ENCODE results near the gene CHID1. TPM values are rescaled to one million over a fixed set of nuclear protein-coding genes. Genes with fewer than 3 reads are reported as not detected.
A peak's percentile ranks its signal among the peaks of the same experiment; 100 is the strongest.

The CHID1 gene
- total and polyA plus RNA-seq, 2 experiments from 2014 or later, result 54.1 to 67.3 TPM

DNA sequence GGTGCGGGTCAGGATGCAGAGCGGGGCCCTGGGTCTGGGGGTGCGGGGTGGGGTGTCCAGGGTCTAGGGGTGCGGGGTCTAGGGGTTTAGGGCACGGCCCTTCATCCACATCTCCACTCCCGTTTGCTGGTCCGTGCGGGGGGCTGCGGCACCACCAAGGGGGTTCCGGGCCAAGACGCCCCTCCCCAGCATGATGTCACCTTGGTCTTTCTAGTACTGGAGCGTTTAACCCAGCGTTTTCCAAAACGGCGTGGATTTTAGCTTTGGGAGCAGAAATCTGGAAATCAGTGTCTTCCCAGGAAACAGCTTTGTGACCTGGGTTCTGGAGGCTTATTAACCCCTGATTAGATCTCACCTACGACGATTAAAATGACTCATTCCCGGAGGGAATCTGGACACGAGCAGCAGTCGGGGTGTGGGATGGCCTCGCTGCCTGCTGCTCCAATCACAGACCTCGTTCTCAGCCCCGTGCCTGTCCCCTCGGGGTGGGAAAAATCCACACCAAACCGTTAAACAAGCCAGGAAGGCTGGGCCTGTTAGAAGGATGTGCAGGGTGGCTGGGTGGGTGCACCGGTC, 15.8 kb upstream of the CHID1 start (continued):
- TF ChIP-seq, protein P1, sequence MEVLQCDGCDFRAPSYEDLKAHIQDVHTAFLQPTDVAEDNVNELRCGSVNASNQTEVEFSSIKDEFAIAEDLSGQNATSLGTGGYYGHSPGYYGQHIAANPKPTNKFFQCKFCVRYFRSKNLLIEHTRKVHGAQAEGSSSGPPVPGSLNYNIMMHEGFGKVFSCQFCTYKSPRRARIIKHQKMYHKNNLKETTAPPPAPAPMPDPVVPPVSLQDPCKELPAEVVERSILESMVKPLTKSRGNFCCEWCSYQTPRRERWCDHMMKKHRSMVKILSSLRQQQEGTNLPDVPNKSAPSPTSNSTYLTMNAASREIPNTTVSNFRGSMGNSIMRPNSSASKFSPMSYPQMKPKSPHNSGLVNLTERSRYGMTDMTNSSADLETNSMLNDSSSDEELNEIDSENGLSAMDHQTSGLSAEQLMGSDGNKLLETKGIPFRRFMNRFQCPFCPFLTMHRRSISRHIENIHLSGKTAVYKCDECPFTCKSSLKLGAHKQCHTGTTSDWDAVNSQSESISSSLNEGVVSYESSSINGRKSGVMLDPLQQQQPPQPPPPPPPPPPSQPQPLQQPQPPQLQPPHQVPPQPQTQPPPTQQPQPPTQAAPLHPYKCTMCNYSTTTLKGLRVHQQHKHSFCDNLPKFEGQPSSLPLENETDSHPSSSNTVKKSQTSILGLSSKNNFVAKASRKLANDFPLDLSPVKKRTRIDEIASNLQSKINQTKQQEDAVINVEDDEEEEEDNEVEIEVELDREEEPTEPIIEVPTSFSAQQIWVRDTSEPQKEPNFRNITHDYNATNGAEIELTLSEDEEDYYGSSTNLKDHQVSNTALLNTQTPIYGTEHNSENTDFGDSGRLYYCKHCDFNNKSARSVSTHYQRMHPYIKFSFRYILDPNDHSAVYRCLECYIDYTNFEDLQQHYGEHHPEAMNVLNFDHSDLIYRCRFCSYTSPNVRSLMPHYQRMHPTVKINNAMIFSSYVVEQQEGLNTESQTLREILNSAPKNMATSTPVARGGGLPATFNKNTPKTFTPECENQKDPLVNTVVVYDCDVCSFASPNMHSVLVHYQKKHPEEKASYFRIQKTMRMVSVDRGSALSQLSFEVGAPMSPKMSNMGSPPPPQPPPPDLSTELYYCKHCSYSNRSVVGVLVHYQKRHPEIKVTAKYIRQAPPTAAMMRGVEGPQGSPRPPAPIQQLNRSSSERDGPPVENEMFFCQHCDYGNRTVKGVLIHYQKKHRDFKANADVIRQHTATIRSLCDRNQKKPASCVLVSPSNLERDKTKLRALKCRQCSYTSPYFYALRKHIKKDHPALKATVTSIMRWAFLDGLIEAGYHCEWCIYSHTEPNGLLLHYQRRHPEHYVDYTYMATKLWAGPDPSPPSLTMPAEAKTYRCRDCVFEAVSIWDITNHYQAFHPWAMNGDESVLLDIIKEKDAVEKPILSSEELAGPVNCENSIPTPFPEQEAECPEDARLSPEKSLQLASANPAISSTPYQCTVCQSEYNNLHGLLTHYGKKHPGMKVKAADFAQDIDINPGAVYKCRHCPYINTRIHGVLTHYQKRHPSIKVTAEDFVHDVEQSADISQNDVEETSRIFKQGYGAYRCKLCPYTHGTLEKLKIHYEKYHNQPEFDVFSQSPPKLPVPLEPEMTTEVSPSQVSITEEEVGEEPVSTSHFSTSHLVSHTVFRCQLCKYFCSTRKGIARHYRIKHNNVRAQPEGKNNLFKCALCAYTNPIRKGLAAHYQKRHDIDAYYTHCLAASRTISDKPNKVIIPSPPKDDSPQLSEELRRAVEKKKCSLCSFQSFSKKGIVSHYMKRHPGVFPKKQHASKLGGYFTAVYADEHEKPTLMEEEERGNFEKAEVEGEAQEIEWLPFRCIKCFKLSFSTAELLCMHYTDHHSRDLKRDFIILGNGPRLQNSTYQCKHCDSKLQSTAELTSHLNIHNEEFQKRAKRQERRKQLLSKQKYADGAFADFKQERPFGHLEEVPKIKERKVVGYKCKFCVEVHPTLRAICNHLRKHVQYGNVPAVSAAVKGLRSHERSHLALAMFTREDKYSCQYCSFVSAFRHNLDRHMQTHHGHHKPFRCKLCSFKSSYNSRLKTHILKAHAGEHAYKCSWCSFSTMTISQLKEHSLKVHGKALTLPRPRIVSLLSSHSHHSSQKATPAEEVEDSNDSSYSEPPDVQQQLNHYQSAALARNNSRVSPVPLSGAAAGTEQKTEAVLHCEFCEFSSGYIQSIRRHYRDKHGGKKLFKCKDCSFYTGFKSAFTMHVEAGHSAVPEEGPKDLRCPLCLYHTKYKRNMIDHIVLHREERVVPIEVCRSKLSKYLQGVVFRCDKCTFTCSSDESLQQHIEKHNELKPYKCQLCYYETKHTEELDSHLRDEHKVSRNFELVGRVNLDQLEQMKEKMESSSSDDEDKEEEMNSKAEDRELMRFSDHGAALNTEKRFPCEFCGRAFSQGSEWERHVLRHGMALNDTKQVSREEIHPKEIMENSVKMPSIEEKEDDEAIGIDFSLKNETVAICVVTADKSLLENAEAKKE (CRISPR knock-in tag; IDR thresholded peaks at IDR 0.05), result no peak
- no peak for TF ChIP-seq EZH2phosphoT487 (IDR thresholded peaks at IDR 0.05; ENCODE audit: unreplicated experiment)

DNA sequence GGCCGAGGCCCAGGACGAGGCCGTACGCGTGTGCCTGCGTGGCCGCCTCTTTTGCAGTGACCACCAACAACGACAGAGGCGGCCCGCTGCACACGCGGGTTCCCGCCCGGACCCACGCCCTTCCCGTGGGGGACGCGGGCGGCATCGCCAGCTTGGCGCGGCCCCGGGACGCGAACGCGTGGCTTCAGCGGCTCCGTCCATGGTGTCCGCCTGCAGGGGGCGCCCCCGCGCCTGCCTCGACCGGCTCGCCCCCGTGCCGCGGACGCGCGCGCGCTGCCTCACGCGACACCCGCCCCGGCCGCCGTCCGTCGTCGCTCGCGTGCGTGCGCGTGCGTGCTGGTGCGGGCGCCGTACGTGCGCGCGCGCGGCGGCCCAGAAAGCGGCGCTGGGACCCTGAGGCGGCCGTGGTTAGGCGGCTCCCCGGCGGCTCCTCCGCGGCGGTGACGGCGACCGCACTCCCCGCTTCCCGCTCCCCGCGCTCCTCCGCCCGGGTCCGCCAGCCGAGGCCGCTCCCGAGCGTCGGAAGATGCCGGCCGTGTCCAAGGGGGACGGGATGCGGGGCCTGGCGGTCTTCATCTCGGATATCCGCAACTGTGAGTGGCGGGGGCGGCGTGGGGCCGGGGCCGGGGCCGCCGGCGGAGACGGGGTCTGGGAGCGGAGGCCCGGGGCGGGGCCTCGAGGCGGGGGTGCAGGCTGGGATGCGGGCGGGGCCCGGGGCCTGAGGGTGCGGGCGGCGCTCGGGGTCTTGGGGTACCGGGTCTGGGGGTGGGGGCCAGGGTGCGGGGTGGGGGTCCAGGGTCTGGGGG, 15.1 kb upstream of the CHID1 start, which contains the start of gene AP2A2:
AP2A2 (plus strand) TSS at position 375 of the 806 bp plus-strand sequence; CDS start at position 527, 152 bp downstream.
- Mint-ChIP-seq H3K27me3 (ENCODE audit: insufficient read depth, low read depth, poor library complexity) (peaks cover 6% of the 10 kb centered on the region), H3K4me3 (peak within 1 kb of the TSS; percentile 91), H3K27ac (peak within 1 kb of the TSS; percentile 72; the same call in 1 of the 2 replicates), H3K36me3 (ENCODE audit: low read depth) (peaks cover 12% of the 10 kb centered on the region), H3K9me3 (no peaks in the 10 kb centered on the region), H3K4me1 (peaks cover 9% of the 10 kb centered on the region)
- H3K36me3 ChIP-seq (ENCODE audit: insufficient read depth), result no peaks in the 10 kb centered on the region
- H3K4me2 ChIP-seq, result peak within 1 kb of the TSS; percentile 93
- H3F3A ChIP-seq (replicated peaks; ENCODE audit: low read depth), result no peaks in the 10 kb centered on the region
- H3K27me3 ChIP-seq (ENCODE audit: insufficient read depth), result no peaks in the 10 kb centered on the region
- peaks cover 45% of the 10 kb centered on the region for H3K79me2 ChIP-seq (replicated peaks; ENCODE audit: insufficient read depth)
- H3K4me3 ChIP-seq, result peak within 1 kb of the TSS; percentile 87
- peak within 1 kb of the TSS; percentile 28; the same call in 1 of the 2 replicates for H2AFZ ChIP-seq
- peak; percentile 96 for DNase-seq (ENCODE audit: low spot score)
- no peaks in the 10 kb centered on the region for H3K9me2 ChIP-seq (ENCODE audit: insufficient read depth)
- peaks cover 5% of the 10 kb centered on the region; the same call in 1 of the 2 replicates for H3K4me1 ChIP-seq (ENCODE audit: insufficient read depth)
- no peak within 1 kb of the TSS for H3K27ac ChIP-seq (ENCODE audit: low read depth)
- ATAC-seq, result peak; percentile 70
- peaks cover 16% of the 10 kb centered on the region; the same call in 1 of the 2 replicates for H4K20me1 ChIP-seq (replicated peaks; ENCODE audit: insufficient read depth)
- no peak for TF ChIP-seq STAT1 (IDR thresholded peaks at IDR 0.05; ENCODE audit: unreplicated experiment)
- TF ChIP-seq, protein P2, sequence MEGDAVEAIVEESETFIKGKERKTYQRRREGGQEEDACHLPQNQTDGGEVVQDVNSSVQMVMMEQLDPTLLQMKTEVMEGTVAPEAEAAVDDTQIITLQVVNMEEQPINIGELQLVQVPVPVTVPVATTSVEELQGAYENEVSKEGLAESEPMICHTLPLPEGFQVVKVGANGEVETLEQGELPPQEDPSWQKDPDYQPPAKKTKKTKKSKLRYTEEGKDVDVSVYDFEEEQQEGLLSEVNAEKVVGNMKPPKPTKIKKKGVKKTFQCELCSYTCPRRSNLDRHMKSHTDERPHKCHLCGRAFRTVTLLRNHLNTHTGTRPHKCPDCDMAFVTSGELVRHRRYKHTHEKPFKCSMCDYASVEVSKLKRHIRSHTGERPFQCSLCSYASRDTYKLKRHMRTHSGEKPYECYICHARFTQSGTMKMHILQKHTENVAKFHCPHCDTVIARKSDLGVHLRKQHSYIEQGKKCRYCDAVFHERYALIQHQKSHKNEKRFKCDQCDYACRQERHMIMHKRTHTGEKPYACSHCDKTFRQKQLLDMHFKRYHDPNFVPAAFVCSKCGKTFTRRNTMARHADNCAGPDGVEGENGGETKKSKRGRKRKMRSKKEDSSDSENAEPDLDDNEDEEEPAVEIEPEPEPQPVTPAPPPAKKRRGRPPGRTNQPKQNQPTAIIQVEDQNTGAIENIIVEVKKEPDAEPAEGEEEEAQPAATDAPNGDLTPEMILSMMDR (conservative IDR thresholded peaks at IDR 0.05; ENCODE audit: low read depth in 2 of 2), result peak; percentile 45 to 76
- peak; percentile 64 for TF ChIP-seq POLR2AphosphoS5 (IDR thresholded peaks at IDR 0.05; ENCODE audit: low read depth)
- TF ChIP-seq, protein P1 (CRISPR knock-in tag; IDR thresholded peaks at IDR 0.05), result no peak

All from GM23338 (cell line).